GM19438 (cell line): ENCODE results near the gene KNSTRN.

ENCODE experiments used
- ATAC-seq: cut with Tn5 transposase; IDR thresholded peaks from one replicate; pipeline ENCODE4 v1.9.1; 2021; ENCODE audit warnings: low read depth; ENCODE audit not compliant: unreplicated experiment

Gene KNSTRN

GRCh38 chr15:40382580-40383456, at the start of gene KNSTRN:
TSS of gene KNSTRN (plus strand) at chr15:40382721. CDS start at chr15:40382836, 115 bp downstream.
- ATAC-seq: peak; percentile 92

- no peak for ATAC-seq
Observed at GRCh38 chr15:40333922-40334492, 48.5 kb upstream of the KNSTRN start.

GRCh38 chr15:40334541-40334940, 48.0 kb upstream of the KNSTRN start:
- ATAC-seq: no peak

- ATAC-seq: no peak
Observed at GRCh38 chr15:40334941-40335795, 47.4 kb upstream of the KNSTRN start.

- ATAC-seq: no peak
Observed at GRCh38 chr15:40335938-40336743, 46.4 kb upstream of the KNSTRN start.

GRCh38 chr15:40336744-40337122, 45.8 kb upstream of the KNSTRN start:
- no peak for ATAC-seq

GRCh38 chr15:40337597-40337996, 44.9 kb upstream of the KNSTRN start:
- no peak for ATAC-seq

- no peak for ATAC-seq
Observed at GRCh38 chr15:40338041-40338657, 44.4 kb upstream of the KNSTRN start.

- ATAC-seq: no peak
Observed at GRCh38 chr15:40338921-40339620, 43.5 kb upstream of the KNSTRN start.

GRCh38 chr15:40339621-40339945, 42.9 kb upstream of the KNSTRN start:
- no peak for ATAC-seq

- no peak for ATAC-seq
Observed at GRCh38 chr15:40340038-40340739, 42.3 kb upstream of the KNSTRN start.

GRCh38 chr15:40340740-40341400, 41.7 kb upstream of the KNSTRN start, which contains the start of gene CCDC9B:
TSS of gene CCDC9B (minus strand) at chr15:40340939. CDS start at chr15:40340819, 120 bp downstream.
- no peak for ATAC-seq

- no peak for ATAC-seq
Observed at GRCh38 chr15:40342416-40343320, 39.9 kb upstream of the KNSTRN start.

- ATAC-seq: no peak
Observed at GRCh38 chr15:40343512-40343911, 39.0 kb upstream of the KNSTRN start.

GRCh38 chr15:40344217-40344616, 38.3 kb upstream of the KNSTRN start:
- no peak for ATAC-seq

GRCh38 chr15:40344631-40345120, 37.8 kb upstream of the KNSTRN start:
- no peak for ATAC-seq
